Aorta (tissue), 5 donors: ENCODE results near the gene SCAPER. TPM values are rescaled to one million over a fixed set of nuclear protein-coding genes. Genes with fewer than 3 reads are reported as not detected.
"Not testable (repeated sequence)": the region's sequence is repeated elsewhere in the genome, so short reads cannot be mapped to it uniquely, and the experiment has no call there.

ENCODE experiments used
- ATAC-seq: fragments of 200-7000 bp; cut with Tn5 transposase; one replicate; pipeline ENCODE4 v1.9.1; 2022; ENCODE audit warnings: moderate library complexity; ENCODE audit not compliant: low FRiP score
- DNase-seq, 2 donors: peaks; one replicate each; pipeline ENCODE4 v3.0.0-alpha.2; 2020
- H3K27ac ChIP-seq, 2 donors: one replicate each; pipeline ENCODE4 v1.5.1; 2013; ENCODE audit warnings: low read length in 2 of 2, mild to moderate bottlenecking in 2 of 2, moderate library complexity in 2 of 2, control low read depth in 1 of 2, inconsistent platforms in 1 of 2, low read depth in 1 of 2
- H3K27me3 ChIP-seq, 2 donors: one replicate each; pipeline ENCODE4 v1.6.1; 2013; ENCODE audit warnings: control low read depth in 1 of 2, low read length in 1 of 2, mild to moderate bottlenecking in 1 of 2, moderate library complexity in 1 of 2; ENCODE audit not compliant: insufficient read depth in 2 of 2, control insufficient read depth in 1 of 2
- H3K36me3 ChIP-seq, 2 donors: one replicate each; pipeline ENCODE4 v1.6.1; 2013; ENCODE audit warnings: control low read depth in 1 of 2, low read length in 1 of 2, mild to moderate bottlenecking in 1 of 2; ENCODE audit not compliant: insufficient read depth in 2 of 2, control insufficient read depth in 1 of 2
- H3K4me1 ChIP-seq, 2 donors: one replicate each; pipeline ENCODE4 v1.6.1; 2013; ENCODE audit warnings: low read length in 2 of 2, control low read depth in 1 of 2, mild to moderate bottlenecking in 1 of 2, moderate library complexity in 1 of 2; ENCODE audit not compliant: insufficient read depth in 2 of 2, control insufficient read depth in 1 of 2
- H3K4me3 ChIP-seq, 2 donors: one replicate each; pipeline ENCODE4 v1.5.1; 2013; ENCODE audit warnings: low read length in 2 of 2, control low read depth in 1 of 2, mild to moderate bottlenecking in 1 of 2
- H3K9me3 ChIP-seq: one replicate; pipeline ENCODE4 v1.6.1; 2013; ENCODE audit warnings: mild to moderate bottlenecking, low read length; ENCODE audit not compliant: control insufficient read depth
- WGBS, 2 donors: extraction: QIAGEN DNeasy Blood & Tissue Kit; methylation state at CpG; one replicate each; pipeline ENCODE4 v1.1.7; 2013; 5-methylcytosine and 5-hydroxymethylcytosine counted together
- intact Hi-C, 2 donors: fragments of 100-400 bp; cut with DNase I; formaldehyde crosslinking; loops; one replicate each; pipeline versions ENCODE4 v1.14.2 to v1.15.0; 2022
- polyA plus RNA-seq, 2 donors: library from polyadenylated mRNA; stranded (reverse); fragments of 200-250 nt; gene quantifications; one replicate each; pipeline ENCODE4 v1.2.3, GENCODE V29; 2013
- total RNA-seq, 2 donors: library from RNA; stranded (reverse); fragmentation: NEBNext Ultra II Directional; extraction: Animal tissue kit (Norgen Biotek cat#: 25700); gene quantifications; one replicate each; pipeline ENCODE4 v1.2.1, GENCODE V29; 2021
- donor health status: healthy with polysubstance abuse.
- donor health status: Bipolar disorder and iron deficiency.
- donor health status: DM: no; HTN: no; CAD: no.
- donor health status: DM: no; HTN: no; CAD: no.
- donor health status: DM: yes; HTN: yes; CAD: no.

The SCAPER gene
- total and polyA plus RNA-seq, 4 donors: 11.9 to 44.3 (median 25.6) TPM

DNA sequence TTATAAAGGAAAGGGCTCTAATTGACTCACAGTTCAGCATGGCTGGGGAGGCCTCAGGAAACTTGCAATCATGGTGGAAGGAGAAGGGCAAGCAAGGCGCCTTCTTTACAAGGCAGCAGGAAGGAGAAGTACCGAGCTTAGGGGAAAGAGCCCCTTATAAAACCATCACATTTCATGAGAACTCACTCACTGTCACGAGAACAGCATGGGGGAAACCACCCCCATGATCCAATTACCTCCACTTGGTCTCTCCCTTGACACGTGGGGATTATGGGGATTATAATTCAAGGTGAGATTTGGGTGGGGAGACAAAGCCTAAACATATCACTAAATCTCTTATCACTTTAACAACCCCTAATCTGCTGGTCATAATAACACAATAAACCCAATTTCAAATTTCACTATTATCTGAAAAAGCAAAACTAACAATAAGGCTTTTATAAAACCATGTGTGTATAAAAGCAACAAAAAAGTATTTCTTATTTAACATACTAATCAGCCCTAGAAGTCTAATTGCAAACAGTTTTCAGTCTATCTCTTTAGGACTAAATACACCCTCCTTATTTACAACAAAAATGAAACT lies 43.2 kb downstream of the SCAPER start:
- intact Hi-C loops: no loop called here
- no peaks in the 10 kb centered on the region for H3K27me3 ChIP-seq
- ATAC-seq (no peak), DNase-seq (no peak)
- no peak overlapping the region for H3K4me3 ChIP-seq
- no peaks in the 10 kb centered on the region for H3K36me3 ChIP-seq
- 92 to 95% methylated on average over 4 of the region's 4 CpGs for WGBS, 2 donors
- no peaks in the 10 kb centered on the region for H3K9me3 ChIP-seq
- H3K4me1 ChIP-seq: no peaks in the 10 kb centered on the region
- H3K27ac ChIP-seq: no peak overlapping the region

DNA sequence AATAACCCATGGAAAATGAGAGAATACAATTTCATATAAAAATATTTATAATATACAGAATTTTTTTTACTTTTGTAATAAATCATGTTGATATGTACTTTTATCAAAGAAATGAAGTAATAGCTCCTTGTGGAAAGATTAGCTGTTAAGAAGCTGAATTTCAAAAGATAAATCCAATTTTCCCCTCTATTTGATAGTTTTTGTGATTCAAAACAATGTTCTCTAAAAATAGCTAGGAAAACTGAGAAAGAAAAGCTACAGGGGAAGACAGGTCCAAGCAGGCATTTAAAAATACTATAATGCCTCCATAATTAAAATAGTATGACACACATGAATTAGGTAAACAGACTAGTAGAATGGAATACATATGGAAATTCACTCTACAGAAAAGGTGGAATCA lies 44.9 kb downstream of the SCAPER start:
- DNase-seq (no peak), ATAC-seq (no peak)
- Histone ChIP-seq H3K4me1 (no peaks in the 10 kb centered on the region), H3K36me3 (no peaks in the 10 kb centered on the region), H3K27me3 (no peaks in the 10 kb centered on the region), H3K4me3 (no peak overlapping the region), H3K27ac (no peak overlapping the region), H3K9me3 (no peaks in the 10 kb centered on the region)
- intact Hi-C loops: no loop called here

DNA sequence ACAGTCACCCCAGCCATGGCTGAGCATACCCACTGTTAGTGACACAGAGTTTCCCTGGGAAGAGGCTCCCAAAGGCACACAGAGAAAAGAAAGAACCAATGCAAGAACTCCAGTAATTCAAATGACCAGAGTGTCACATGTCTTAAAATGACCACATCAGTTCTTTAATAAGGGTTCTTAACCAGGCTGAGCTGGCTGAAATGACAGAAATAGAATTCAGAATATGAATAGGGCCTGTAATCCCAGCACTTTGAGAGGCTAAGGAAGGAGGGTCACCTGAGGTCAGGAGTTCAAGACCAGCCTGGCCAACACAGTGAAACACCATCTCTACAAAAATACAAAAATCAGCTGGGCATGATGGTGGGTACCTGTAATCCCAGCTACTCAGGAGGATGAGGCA lies 54.8 kb downstream of the SCAPER start:
- H3K4me1 ChIP-seq, H3K27ac ChIP-seq, H3K27me3 ChIP-seq, ATAC-seq, H3K9me3 ChIP-seq, H3K4me3 ChIP-seq, intact Hi-C loops, DNase-seq, H3K36me3 ChIP-seq: not testable (repeated sequence)

DNA sequence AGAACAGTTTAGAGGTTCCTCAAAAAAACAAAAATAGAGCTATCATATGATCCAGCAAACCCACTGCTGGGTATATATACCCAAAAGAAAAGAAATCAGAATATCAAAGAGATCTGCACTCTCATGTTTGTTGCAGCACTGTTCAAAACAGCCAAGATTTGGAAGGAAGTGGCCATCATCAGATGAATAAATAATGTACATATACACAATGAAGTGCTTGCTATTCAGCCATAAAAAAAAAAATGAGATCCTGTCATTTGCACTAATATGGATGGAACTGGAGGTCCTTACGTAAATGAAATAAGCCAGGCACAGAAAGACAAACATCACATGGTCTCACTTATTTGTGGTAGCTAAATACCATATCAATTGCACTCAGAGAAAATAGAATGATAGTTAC lies 58.4 kb downstream of the SCAPER start:
- no peaks in the 10 kb centered on the region for H3K9me3 ChIP-seq
- no peak for DNase-seq
- no peak for ATAC-seq
- H3K27me3 ChIP-seq: no peaks in the 10 kb centered on the region
- H3K4me3 ChIP-seq: no peak overlapping the region
- intact Hi-C loops: no loop called here
- H3K27ac ChIP-seq: no peak overlapping the region
- H3K4me1 ChIP-seq: no peaks in the 10 kb centered on the region
- WGBS, 2 donors: 61 to 62% methylated on average over 1 of the region's 1 CpG
- no peaks in the 10 kb centered on the region for H3K36me3 ChIP-seq

DNA sequence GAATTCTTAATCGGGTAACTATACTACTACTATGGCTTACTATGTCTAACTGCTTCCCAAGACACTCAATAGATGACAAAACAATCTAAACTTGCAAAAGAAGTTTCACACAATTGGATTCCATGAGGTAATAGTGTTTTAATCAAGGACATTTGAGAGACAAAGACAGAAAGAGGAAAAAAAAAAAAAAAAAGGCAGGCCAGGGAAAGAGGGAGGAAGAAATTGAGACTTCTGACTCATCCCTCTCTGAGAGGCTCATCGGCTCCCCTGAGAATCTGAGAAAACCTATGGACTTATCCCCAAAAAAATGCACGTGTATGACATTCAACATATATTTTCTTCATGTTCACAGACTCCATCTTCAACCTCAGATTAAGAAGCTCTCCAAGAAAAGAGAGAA lies 61.0 kb downstream of the SCAPER start:
- H3K36me3 ChIP-seq: no peaks in the 10 kb centered on the region
- H3K9me3 ChIP-seq: no peaks in the 10 kb centered on the region
- ATAC-seq (no peak), DNase-seq (no peak)
- no peaks in the 10 kb centered on the region for H3K4me1 ChIP-seq
- H3K27ac ChIP-seq: no peak overlapping the region
- H3K4me3 ChIP-seq: no peak overlapping the region
- intact Hi-C loops: no loop called here
- H3K27me3 ChIP-seq: no peaks in the 10 kb centered on the region
- WGBS, 2 donors: 83 to 91% methylated on average over 3 of the region's 3 CpGs

DNA sequence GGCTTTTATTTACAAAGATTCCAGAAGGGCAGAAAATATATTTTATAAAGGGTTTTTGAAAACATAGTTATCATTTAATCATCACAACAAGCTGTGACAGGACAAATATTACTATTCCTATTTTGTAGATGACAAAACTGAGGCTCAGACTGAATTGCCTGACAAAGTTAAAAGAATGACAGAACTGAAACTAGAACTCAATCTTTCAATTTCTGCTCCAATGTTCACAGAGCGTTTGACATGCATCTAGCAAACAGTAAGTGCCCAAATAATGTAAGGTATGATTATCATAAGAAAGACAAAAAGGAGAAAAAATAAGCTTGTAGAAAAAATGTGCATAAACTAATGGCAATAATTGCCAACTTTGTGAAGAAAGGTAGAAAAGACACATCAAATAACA lies 61.9 kb downstream of the SCAPER start:
- ATAC-seq (no peak), DNase-seq (no peak)
- Histone ChIP-seq H3K27me3 (no peaks in the 10 kb centered on the region), H3K27ac (no peak overlapping the region), H3K4me1 (no peaks in the 10 kb centered on the region), H3K36me3 (no peaks in the 10 kb centered on the region), H3K4me3 (no peak overlapping the region), H3K9me3 (no peaks in the 10 kb centered on the region)
- WGBS, 2 donors: 81 to 87% methylated on average over 1 of the region's 1 CpG
- intact Hi-C loops: no loop called here

DNA sequence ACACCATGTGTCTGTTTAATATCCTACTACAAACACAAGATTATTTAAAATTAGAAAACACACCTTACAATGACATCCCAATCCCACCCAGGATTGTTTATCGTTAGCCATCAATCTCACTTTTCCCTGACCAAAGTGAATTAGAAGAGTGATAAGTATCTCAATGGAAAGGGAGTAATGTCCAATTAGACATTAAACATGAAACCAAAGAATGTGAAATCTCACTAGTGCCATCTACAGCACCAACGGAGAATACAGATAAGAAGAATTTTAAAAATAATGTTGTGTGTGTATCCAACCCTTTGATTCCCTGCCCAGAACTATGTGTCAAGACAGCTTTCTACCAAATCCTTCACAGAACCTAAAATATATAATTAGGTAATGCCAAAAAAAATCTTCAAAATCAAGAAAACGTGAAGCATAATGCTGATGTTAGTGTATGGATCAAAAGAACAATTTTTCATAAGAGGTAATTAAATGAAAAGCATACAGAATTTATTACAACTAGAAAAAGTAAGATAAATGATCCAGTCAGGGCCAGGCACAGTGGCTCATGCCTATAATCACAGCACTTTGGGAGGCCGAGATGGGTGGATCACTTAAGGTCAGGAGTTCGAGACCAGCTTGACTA lies 64.2 kb downstream of the SCAPER start:
- WGBS, 2 donors: 44 to 45% methylated on average over 5 of the region's 5 CpGs
- DNase-seq (no peak), ATAC-seq (no peak)
- Histone ChIP-seq H3K27ac (no peak overlapping the region), H3K36me3 (no peaks in the 10 kb centered on the region), H3K4me3 (no peak overlapping the region), H3K9me3 (no peaks in the 10 kb centered on the region), H3K27me3 (no peaks in the 10 kb centered on the region), H3K4me1 (no peaks in the 10 kb centered on the region)
- intact Hi-C loops: no loop called here

DNA sequence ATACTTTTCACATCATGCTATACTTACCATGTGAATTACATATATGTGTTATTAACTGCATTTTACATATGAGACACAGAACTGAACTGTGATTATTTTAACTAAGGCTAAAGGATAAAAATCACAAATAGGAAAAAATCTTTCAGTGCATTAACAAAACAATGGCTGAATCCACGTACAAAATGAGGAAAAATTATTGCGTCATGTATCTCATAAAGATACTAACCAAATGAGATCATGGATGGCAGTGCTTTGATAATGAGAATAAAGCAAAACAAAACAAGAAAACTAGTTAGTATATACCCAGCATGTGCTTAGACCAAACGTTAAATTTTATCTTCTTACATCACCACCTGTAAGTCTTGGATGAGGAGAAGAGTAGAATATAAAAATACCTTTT lies 66.0 kb downstream of the SCAPER start:
- Histone ChIP-seq H3K27me3 (no peaks in the 10 kb centered on the region), H3K4me3 (no peak overlapping the region), H3K36me3 (no peaks in the 10 kb centered on the region), H3K4me1 (no peaks in the 10 kb centered on the region), H3K9me3 (no peaks in the 10 kb centered on the region), H3K27ac (no peak overlapping the region)
- 68 to 72% methylated on average over 3 of the region's 3 CpGs for WGBS, 2 donors
- ATAC-seq (no peak), DNase-seq (no peak)
- intact Hi-C loops: no loop called here

DNA sequence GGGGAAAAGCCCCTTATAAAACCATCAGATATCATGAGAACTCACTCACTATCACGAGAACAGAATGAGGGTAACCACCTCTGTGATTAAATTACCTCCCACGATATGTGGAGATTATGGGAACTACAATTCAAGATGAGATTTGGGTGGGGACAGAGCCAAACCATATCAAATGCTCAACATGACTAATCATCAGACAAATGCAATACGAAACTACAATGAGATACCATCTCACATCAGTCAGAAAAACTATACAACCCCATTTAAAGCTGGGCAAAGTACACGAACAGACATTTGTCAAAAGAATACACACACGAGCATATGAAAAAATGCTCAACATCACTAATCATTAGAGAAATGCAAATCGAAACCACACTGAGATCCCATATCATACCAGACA lies 67.7 kb downstream of the SCAPER start:
- 89 to 93% methylated on average over 6 of the region's 6 CpGs for WGBS, 2 donors
- intact Hi-C loops: no loop called here
- H3K36me3 ChIP-seq: no peaks in the 10 kb centered on the region
- no peak for ATAC-seq
- H3K4me3 ChIP-seq: no peak overlapping the region
- no peak overlapping the region for H3K27ac ChIP-seq
- no peak for DNase-seq
- H3K27me3 ChIP-seq: no peaks in the 10 kb centered on the region
- H3K9me3 ChIP-seq: peaks cover 1% of the 10 kb centered on the region
- no peaks in the 10 kb centered on the region for H3K4me1 ChIP-seq
